NCI-H1105 (cell line): ENCODE data around the gene TMEM80.
A peak's percentile ranks its signal among the peaks of the same experiment; 100 is the strongest.
"Not testable (repeated sequence)": the region's sequence is repeated elsewhere in the genome, so short reads cannot be mapped to it uniquely, and the experiment has no call there.

Source experiments
- DNase-seq: peaks from one replicate; lab custom pipeline; 2025; lab: John Stamatoyannopoulos, UW

TMEM80 gene

DNA sequence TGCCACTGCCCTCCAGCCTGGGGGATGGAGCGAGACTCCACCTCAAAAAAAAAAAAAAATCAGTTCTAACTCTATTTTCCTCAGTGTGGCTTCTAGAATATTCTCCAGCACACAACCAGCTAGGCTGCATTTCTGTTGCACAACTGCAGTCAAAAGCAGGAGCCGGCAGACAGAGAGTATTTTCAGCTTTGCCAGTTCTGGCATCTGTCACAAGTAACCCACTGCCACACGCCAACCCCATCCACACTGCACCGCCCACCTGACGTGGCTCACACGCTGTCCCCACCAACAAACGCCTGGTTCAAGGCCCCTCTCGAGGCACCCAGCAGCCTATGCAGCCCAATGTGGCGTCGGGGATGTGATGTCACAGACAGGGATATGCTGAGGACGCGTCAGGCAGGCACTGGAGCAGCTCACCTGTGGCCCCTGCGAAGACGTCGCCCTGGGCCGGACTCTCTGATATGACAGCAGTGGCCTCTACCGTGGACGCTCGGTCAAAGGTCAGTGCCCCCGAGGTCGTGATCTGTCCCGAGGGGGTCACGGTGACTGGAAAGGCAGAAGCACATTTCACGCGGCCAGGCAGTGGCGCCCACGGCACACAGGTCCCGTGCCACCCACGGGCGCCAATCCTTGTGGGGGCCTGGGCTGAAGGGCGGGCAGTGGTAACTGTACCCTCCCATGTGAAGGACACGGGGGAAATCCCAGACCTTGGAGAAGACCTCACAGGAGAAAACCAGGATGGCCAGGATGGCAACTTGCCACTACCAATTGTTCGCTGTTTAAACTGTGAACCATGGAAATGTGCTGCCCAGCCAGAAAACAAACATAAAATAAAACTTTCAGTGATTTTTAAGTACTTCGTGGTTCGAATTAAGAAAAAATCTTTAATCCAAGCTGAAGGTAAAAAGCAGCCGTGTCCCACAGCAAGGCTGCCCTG lies 16.1 kb upstream of the TMEM80 start:
- no peak for DNase-seq

DNA sequence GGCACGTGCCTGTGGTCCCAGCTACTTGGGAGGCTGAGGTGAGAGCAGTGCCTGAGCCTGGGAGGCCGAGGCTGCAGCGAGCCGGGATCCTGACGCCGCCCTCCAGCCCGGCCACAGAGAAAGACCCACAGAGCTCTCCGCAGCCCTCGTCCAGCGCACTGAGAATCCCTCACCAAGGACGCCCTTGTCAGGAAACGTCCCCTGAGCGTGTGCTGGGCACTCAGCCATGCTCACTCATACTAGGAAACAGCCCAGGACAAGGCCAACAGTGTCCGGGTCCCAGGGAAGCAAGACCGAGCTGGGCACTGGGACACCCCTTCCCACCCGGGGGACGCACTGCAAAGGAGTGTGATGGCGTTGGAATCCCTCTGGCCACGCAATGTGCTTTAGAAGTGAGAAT lies 15.1 kb upstream of the TMEM80 start:
- no peak for DNase-seq

DNA sequence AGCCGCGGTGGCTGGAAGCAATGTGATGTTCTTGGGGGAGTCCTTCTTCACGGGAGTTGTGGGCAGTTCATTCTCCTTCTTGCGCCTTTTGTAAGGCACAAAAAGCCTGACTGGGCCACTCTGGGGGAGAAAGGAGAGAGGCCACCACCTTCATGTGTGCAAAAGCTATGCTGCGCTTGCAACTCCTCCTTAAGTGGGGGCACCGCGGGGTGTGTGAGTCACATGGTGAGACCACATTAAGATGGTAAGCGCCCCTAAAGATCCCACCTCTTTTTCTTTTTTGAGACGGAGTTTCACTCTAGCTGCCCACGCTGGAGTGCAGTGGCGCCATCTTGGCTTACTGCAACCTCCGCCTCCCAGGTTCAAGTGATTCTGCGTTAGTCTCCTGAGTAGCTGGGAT lies 14.6 kb upstream of the TMEM80 start:
- DNase-seq: no peak

- DNase-seq: no peak
Measured at GRCh38 chr11:686451-687243, 9.0 kb upstream of the TMEM80 start.

DNA sequence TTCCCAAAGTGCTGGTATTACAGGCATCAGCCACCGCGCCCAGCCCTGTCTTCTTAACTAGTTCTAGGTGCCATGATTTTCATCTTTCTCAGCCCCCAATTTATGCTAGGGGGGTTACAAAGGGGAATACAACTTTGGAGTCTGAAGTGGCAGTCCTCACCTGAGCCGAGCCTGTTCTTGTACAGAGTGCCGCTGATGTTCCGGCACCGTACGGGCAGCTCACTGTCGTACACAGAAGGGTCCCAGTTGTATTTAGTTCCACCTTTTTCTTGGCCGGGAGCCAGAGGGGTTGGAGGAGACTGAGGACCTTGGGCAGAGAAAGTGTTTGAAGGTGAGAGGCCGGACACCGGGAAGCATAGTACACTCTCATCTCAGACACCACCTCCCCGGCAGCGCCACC lies 7.9 kb upstream of the TMEM80 start:
- no peak for DNase-seq

- no peak for DNase-seq
Measured at GRCh38 chr11:688681-689080, 6.9 kb upstream of the TMEM80 start.

- no peak for DNase-seq
Measured at GRCh38 chr11:689625-690024, 6.0 kb upstream of the TMEM80 start.

- DNase-seq: not testable (repeated sequence)
Measured at GRCh38 chr11:690244-690643, 5.4 kb upstream of the TMEM80 start.

DNA sequence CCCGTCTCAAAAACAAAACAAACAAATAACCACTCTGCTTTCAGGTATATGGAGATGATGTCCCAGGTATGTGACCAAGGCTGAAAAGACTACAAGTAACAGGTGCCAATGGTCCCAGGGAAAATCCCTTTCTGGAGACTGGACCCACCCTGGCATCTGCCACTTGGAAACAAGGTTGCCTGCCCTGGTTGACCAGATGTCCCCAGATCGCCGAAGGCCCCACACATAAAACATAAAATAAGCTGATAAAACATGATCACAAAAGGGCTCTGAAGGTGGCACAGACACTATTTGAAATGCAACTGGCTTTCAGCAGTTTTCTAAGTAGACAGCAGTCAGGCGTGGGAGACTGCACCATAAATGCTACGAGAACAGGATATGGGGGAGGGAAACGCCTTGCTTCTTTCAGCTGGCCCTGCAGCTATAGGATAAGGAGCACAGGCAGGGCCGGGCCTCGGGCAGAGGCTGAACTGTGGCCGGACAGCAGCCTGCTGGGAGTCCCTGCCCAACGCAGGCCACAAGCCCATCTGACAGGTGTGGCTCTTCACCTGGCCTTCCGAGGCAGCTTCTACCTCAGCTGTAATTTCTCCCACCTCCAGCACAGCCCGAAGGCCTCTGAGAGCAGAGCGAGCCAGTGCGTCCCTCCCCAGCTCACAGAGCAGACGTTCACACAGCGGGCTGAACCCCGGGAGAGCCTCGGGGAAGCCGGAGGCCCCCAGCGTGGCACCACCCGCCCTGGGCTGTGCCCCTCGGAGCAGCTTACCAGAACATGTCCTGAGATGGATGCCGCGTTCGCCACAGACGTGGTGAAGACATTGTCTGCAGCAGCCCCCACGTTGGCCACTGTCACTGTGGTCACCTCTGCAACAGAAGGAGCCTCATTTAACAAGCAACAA lies 4.6 kb upstream of the TMEM80 start:
- no peak for DNase-seq

GRCh38 chr11:691710-692590 lies 3.7 kb upstream of the TMEM80 start:
- no peak for DNase-seq

- DNase-seq: no peak
Measured at GRCh38 chr11:692824-693414, 2.7 kb upstream of the TMEM80 start.

GRCh38 chr11:693415-693831 lies 2.2 kb upstream of the TMEM80 start:
- DNase-seq: no peak

DNA sequence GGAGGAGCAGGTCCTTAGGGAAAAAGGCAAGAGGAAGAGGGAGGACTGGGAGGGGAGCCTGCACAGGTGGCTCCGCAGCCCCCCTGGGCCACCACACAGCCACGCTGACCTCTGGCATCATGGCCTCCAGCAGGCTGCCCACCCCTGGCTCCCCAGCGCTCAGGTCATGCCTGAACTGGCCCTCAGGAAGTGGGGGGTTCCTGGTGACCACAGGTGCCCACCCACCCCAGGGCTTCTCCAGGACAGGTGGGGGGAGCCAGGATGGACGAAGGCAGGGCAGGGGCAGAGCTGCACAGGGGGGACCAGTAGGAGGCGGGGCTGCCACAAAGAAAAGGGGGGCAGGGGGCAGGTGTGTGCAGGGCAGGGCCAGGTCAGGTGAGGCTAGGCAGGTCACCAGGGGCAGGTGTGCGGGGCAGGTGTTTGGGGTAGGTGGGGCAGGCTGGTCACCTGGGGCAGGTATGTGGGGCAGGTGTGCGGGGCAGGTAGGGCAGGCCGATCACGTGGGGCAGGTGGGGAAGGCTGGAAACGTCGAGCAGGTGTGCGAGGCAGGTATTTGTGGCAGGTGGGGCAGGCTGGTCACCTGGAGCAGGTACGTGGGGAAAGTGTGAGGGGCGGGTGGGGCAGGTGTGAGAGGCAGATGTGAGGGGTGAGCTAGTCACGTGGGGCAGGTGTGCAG lies 1.6 kb upstream of the TMEM80 start:
- DNase-seq: peak; percentile 87

DNA sequence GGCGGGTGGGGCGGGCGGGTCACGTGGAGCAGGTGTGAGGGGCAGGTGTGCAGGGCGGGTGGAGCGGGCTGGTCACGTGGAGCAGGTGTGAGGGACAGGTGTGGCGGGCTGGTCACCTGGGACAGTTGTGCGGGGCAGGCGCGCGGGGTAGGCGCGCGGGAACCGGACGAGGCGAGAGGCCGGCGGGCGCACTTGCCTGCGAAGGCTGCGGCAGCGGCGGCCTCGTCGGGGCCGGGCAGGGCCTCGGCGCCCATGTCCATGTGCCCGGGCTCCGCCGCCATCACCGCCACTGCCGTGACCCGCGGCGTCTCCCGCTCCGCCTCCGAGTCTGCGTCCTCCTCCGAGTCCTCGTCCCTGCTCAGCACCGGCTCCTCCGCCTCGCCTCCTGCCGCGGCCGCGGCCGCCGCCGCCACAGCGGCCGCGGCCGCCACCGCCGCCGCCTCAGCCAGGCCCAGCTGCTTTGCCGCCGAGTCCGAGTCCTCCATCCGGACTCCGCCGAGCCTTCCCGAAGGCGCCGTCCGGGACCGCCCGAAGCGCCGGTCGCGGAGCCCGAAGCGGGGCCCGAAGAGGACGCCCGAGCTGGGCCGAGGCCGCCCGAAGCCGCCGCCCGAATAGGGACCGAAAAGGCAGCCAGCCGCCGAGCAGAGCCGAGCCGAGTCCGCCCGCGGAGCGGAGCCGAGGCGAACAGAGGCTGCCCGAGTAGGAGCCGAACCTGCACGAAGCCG lies 891 bp upstream of the TMEM80 start, which contains the start of gene DEAF1:
DEAF1 (minus strand) TSS at position 660 of the 725 bp plus-strand sequence; CDS start at position 485, 175 bp downstream.
- DNase-seq: peak; percentile 97

DNA sequence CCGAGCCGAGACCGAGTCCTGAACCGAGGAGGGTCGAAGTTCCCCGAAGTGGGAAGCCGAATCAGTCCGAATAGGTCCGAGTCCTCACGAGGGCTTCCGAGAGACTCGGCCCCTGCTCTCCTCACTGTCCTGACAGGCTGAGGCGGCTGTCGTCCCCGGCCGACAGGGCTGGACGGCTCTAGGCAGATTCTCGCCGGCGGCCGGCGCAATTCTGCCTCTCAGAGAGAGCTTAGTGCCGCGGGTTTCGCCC lies 403 bp upstream of the TMEM80 start:
- no peak for DNase-seq

DNA sequence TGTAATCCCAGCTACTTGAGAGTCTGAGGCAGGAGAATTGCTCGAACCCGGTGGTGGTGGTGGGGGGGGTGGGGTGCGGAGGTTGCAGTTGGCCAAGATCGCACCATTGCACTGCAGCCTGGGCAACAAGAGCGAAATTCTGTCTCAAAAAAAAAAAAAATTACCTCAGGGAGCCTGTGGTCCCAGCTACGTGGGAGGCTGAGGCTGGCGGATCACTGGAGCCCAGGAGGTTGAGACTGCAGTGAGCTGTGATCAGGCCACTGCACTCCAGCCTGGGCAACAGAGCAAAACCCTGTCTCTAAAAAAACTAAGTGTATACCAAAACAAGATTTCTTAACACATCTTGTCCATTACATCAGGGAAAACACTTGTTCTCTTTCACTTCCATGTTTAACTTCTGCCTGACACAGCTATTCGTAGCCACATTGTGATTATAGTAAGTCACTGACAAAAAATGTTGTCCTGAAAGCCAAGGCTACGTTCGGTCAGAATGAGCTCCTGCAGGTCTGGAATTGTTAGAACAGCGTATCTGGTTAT lies 1.4 kb downstream of the TMEM80 start:
- DNase-seq: no peak

- DNase-seq: no peak
Measured at GRCh38 chr11:697811-698311, 2.2 kb downstream of the TMEM80 start.

DNA sequence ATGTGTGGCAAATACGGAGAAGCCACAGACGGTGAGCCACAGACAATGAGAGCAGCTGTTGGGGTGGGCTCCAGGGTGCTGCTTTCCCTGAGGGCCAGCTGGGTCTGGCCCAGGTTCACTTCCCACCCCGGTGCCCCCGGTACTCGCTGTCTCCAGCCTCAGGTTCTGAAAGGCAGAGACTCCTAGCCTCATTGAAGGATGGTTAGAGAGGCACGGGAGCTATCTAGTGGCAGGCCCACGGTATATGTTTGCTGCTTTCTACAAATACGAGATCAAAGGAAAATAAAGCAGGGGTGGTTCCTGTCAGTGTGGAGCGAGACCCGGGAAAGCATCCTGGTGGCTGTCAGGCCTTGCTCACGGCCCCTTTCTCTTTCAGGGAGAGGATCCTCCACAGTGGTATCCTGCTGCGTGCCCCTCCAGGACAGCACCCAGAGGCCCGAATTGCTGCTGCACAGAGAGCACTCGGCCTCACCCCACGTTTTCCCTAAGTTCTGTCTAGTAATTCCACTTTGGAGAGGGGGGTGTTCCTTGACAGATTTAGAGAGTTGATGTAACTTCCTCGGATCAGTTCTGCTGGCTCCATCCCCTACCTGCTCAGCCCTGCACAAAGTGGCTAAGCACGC lies 3.0 kb downstream of the TMEM80 start:
- no peak for DNase-seq

DNA sequence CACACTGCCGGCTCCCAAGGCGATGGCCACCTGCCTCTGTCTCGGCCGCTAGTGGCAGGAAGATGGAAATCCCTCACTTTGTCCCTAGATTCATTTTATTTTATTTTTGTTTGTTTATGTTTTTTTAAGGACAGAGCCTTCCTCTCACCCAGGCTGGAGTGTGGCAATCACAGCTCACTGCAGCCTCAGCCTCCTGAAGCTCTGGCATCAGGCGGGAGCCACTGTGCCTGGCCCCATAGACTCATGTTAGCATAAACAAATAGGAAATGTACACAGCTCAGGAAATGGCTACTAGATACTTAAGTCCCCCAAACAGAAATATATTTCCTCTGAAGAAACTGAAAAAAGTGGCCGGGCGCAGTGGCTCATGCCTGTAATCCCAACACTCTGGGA lies 3.5 kb downstream of the TMEM80 start:
- DNase-seq: no peak
